Stimulated activated CD4-positive, alpha-beta T cell treated with anti-CD3 and anti-CD28 coated beads, Interleukin-4, amount 100 ng/mL, for 1 hour (primary cell): ENCODE data around the gene RHAG.
"Not testable (repeated sequence)": the region's sequence is repeated elsewhere in the genome, so short reads cannot be mapped to it uniquely, and the experiment has no call there.

Source experiments
- DNase-seq: peaks from one replicate; pipeline ENCODE4 v3.0.0-alpha.2; 2020

Gene RHAG

DNA sequence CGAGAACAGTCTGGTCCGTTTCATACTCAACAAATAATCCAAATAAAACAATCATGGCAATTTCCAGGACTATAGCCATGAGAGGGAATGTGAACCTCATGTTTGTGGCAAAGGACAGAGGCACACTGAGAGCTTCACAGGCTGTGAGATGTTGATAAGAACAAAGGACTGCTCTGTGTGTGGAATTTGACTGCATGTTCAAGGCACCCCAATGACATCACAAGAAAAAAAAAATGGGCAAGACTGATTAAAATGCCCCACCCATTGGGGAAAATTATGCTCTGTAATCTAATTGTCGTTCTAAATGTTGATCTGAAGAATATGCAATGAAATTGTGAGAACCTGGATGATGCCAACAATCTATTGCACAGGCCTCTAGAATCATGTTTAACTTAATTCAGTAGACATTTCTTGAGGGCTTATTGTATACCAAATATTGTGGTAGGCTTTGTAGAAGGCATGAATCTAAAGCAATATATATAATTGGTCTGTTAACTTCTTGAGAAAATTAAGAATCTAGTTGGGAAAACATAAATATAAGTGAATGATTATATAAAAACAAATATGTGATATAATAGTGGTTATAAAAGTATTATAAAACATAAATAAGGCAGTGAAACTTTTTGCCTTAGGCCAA lies at the start of gene RHAG:
Gene RHAG, minus strand, starts transcription at position 127 of the 637 bp plus-strand sequence. Its CDS starts 27 bp downstream, at position 100.
- no peak for DNase-seq

DNA sequence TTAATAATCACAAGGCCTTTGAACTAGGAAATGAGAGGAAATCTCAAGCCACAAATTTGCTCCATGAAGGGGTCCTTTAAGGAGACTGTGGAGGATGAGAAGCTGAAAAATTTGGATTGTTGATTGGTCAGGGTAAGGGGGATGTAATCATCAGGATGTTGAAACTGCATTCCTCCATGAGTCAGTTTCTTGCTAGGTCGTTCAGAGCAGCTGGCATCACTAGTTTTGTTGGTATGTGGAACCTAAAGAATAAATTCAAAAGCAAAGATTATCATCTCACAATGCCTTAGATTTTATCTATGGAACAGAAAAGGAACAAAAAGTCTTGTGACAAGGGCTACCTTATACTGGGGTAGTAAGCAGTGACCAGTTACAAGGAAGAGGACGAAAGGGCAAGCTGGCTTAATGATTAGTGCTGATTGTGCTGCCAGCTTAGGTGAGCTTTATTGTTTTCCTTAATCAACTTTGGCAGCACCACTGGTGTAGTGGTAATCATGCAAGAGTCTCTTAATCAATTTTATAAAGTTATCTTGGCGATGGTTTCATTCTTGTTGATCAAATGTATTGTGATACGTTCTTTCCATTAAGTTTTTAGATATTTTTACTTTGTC lies 40.1 kb upstream of the RHAG start:
- no peak for DNase-seq

DNA sequence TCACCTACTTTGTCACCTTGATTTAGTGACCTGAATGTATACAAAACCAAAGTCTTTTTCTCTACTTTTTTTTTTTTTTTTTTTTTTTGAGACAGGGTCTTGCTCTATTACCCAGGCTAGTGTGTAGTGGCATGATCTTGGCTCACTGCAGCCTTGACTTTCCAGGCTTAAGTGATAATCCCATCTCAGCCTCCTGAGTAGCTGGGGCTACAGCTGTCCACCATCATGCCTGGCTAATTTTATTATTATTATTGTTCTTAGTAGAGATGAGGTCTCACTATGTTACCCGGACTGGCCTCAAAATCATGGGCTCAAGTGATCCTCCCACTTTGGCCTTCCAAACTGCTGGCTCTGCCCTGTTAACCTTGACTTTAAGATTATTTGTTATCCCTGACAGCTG lies 39.2 kb upstream of the RHAG start:
- no peak for DNase-seq

DNA sequence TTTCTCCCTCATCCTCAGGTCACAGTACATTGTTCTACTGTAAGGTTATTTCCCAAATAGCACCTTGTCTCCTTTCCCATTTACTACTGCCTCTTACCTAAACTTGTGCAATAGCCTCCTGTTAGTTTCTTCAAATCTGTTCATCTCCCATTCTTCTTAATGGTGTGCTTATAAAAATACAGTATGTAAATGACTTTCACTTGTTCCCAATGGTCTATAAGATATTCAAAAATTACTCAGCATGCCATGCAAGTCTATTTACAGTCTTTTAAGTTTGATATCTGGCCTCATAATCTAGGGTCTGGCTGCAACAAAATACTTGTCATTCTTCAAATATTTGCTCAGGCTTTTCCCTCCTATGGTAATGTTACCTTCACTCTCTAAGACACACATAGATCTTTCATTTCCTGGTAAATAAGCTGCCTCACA lies 31.5 kb upstream of the RHAG start:
- DNase-seq: no peak

GRCh38 chr6:49666930-49667757 lies 30.5 kb upstream of the RHAG start:
- DNase-seq: no peak

- no peak for DNase-seq
Measured at GRCh38 chr6:49666480-49666879, 29.8 kb upstream of the RHAG start.

DNA sequence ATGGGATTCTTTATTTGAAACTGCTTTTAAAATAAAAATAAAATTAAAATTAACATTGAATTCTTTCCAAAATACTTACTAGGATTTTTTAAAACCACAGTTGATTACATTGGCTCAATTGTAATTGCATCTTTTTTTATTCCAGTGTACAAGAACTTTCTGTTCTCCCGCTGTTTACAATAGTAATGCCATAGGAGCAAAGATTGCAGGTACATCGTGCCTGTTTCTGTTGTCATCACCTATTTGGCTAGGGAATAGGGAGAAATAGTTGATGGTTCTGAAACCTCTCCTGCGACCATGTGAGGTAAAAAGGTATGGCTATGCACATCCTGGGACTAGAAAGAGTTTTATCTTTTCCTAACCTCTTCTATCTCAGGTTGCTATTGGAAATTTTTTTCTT lies 28.2 kb upstream of the RHAG start:
- DNase-seq: no peak

DNA sequence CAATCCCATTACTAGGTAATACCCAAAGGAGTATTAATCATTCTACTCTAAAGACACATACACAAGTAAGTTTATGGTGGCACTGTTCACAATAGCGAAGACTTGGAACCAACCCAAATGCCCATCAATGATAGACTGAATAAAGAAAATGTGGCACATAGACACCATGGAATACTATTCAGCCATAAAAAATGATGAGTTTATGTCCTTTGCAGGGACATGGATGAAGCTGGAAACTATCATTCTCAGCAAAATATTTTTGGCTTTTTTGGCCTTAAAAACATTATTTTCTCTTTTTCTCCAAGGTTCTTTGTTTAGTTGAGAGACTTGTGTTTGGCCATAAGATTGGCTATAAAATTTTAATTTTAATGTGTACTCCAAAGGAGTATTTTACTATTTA lies 27.4 kb upstream of the RHAG start:
- not testable (repeated sequence) for DNase-seq

DNA sequence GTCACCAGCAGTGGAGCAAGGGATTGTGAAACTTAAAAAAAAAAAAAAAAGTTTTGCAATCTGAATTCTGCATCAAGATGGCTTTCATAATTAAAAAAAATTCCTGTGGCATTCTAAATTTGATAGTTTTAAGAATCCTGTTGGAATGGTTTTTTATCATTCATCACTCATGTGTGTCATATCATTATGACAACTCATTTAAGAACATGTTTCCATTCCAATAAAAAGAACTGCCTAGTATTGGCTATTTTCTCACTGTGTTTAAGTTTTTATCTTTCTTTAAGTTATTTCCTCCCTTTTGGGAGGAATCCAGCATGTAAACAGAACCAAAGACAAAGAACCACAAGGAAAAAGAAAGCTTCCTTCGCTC lies 26.2 kb upstream of the RHAG start:
- no peak for DNase-seq

GRCh38 chr6:49662231-49662891 lies 25.7 kb upstream of the RHAG start:
- no peak for DNase-seq

DNA sequence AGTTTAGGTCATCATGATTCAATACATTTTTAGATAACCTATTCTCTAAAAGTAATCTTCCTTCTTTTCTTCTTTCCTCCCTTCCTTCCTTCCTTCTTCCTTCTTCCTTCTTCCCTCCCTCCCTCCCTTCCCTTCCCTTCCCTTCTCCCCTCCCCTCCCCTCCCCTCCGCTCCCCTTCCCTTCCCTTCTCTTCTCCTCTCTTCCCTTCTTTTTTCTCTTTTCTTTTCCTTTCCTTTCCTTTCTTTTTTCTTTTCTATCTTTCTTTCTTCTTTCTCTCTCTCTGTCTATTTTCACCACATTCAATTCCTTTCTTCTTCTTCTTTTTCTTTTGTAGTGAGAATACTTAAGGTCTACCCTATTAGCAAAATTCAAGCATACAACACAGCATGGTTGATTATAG lies 17.3 kb upstream of the RHAG start:
- no peak for DNase-seq

- no peak for DNase-seq
Measured at GRCh38 chr6:49653438-49653837, 16.8 kb upstream of the RHAG start.

DNA sequence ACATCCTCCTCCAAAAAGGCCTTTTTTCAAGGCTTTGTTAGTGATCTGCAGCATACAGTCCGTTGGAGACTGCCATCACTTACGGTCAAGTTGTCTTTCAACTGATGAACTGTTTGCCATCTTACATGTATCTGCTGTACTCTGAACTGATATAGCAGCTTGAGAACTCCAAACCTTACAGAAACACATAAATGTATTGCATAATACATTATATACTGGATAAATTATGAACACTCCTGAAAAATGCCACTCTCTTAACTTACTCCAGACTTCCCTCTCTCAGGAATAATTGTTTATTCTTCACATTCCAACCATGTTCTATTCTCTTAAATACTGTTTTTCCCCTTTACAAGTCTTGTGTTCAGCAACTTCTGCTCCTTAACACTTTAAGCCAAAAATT lies 14.6 kb upstream of the RHAG start:
- no peak for DNase-seq

DNA sequence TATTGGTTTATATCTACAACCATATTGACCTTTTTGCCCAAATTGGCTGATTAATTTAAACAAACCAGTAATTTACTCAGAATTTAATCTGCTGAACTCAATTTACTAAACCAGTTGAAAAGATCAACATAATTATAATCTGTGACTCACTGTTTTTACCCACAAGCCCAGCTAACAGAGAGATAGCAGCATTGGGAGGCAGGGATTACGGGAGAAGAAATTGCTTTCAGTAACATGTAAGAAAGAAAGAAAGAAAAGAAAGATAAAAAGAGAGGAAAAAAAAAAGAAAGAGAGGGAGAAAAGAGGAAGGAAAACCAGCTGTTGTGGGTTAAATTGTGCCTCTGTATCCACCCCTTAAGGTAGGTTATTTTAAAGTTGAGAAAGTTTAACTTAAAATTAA lies 13.3 kb upstream of the RHAG start:
- DNase-seq: no peak

DNA sequence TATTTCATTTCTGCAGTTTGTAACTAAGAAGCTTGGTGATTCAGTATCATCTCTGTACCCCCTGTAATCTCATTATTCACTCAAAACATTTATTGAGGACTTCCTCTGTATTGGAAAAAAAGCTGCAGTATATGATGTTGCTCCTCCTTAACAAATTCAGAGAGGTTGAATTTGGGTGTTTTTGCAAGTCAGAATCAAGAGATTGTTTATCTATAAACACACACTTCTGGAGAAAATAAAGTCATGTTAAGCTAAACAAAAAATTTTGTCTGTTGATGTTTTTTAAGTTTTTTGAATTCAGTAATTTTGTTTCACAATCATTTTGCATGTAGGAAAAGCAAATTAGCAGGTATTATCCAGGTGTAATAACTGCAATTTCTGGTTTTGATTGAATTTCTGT lies 11.4 kb upstream of the RHAG start:
- no peak for DNase-seq

DNA sequence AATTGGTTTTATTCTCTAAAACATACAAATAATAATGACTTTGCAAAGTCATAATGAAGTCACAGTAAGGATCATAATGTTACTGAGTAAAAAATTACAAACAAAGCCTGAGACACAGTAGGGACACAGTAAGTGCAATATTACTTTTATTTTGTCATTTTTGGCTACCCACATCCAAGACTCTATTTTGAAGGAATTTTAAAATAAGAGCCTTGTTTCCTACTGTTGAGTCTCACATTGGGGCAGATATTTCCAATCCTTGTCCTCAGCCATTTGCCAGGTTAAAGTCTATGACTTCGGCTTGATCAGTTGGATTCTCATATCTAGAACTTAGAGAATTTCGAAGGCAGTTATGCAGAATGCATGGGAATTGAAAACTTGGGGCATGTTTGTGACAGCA lies 10.8 kb upstream of the RHAG start:
- no peak for DNase-seq

GRCh38 chr6:49646942-49647341 lies 10.3 kb upstream of the RHAG start:
- no peak for DNase-seq

GRCh38 chr6:49646130-49646824 lies 9.6 kb upstream of the RHAG start:
- no peak for DNase-seq

DNA sequence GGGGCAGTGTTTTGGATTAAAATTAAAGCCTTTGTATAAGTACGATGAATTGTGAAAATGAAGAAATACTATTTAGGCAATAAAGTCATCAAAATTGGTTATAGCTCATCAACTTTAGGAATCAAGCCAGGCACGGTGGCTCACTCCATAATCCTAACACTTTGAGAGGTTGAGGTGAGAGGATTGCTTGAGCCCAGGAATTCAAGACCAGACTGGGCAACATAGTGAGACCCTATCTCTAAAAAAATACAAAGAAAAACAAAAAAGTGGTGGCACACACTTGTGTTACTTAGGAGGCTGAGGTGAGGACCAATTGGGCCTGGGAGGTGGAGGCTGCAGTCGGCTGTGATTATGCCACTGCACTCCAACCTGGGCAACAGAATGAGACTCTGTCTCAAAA lies 8.5 kb upstream of the RHAG start:
- DNase-seq: no peak

DNA sequence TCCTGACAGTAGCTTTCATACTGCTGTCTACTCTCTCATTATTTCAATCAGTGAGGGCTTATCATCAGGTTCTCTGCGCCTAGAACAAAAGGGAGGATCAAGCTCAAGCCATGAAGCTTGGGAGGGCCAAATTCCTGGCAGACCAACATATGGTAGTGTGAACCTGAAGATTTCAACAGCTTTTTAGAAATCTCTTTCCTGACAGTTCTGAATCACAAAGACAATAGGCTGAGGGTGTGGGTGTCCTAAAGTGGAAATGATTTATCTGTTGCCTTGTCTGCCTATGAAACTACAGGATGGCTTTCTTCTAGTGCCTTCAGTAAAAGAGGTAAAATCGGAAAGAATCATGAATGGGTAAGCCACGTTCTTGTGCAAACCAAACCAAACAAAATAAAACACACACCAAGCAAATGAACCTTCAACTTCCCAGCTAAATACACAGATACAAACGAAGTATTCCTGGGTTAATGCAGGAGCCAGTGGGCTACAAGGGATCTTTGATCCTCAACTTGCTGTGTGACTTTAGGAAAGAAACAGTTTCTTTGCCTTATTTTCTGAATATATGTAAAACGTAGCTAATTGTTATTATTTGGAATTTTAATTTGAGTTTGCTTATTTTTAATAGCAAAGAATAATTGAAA lies 2.7 kb upstream of the RHAG start:
- DNase-seq: no peak

GRCh38 chr6:49637350-49637731 lies 702 bp upstream of the RHAG start:
- no peak for DNase-seq

- DNase-seq: no peak
Measured at GRCh38 chr6:49635978-49636712, 494 bp downstream of the RHAG start.
